Activated CD4-positive, CD25-positive, alpha-beta regulatory T cell treated with anti-CD3 and anti-CD28 coated beads, Interleukin-2, amount 50 U/mL, for 72 hours (primary cell): ENCODE measurements around the gene MSANTD4.
"Not testable (repeated sequence)": the region's sequence is repeated elsewhere in the genome, so short reads cannot be mapped to it uniquely, and the experiment has no call there.

ENCODE experiments used
- DNase-seq: peaks from one replicate; pipeline ENCODE4 v3.0.0; 2021

The MSANTD4 gene

DNA sequence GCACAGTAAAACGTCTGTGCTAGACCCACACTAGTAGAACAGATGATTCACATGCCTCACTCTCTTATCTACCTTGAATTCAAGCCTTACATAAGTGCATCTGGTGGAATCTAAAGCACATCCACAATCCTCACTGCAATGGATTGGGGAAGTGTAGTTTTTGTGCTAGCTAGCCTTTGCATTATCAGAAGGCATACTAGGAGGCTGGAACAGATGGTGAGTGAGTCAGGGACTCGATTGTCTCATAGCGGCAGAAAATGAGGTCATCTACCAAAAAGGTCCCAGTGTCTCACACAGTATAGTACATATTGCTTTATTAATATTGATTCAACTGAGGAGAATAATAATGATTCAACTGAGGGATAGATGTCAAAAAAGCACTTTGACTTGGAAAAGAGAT lies 9.3 kb downstream of the MSANTD4 start:
- no peak for DNase-seq

GRCh38 chr11:106011481-106011880 lies 10.6 kb downstream of the MSANTD4 start:
- DNase-seq: no peak

- not testable (repeated sequence) for DNase-seq
These were observed 18.9 kb downstream of the MSANTD4 start for GRCh38 chr11:106003094-106003493.

DNA sequence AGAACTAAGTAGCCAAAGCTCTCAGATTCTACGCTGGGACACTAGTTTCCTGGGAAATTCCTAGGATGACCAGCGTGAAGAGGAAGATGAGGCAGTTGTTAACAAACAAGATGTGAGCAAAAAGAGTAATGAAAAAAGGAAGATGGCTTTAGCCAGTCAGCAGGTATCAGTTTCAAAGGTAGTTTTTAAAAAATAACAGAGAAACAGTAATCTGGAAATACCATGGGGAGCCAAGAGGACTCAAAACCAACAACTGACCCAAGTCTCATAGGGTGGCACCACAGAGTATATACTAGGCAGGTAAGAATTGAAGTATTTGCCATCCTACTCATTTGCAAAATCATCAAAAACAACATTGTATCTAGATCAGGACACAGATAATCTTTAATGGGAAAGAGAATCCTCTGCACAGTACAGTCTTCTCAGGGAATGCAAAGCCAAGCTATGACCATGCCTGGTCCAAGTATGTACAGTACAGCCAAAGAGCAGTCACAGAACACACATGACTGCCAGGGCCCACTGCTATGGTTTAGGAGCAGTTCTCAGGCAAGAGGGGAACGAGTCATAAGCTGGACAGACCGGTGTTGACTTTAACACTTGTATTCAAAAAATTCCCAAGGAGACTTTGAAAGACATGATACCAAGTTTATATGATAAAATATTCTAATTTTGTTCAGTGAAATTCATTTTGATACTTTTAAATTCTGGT lies 20.6 kb downstream of the MSANTD4 start:
- DNase-seq: no peak

DNA sequence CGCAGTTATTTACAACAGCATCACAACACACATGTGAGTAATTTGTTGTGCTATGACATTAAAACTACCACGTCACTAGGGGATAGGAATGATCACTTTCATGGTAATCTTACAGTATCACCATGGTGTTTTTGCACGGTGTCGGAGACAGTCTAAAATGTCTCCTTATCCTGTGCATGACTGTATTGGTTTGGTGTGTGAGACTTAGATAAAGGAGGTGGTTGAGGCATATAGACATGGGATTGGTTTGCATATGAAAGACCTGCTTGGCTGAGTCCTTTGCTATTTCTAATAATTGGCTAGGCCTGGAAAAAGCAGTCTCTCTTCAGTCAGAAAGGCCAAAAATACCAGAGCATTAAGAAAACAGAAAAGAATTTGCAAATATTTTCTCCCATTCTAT lies 30.2 kb downstream of the MSANTD4 start:
- no peak for DNase-seq

DNA sequence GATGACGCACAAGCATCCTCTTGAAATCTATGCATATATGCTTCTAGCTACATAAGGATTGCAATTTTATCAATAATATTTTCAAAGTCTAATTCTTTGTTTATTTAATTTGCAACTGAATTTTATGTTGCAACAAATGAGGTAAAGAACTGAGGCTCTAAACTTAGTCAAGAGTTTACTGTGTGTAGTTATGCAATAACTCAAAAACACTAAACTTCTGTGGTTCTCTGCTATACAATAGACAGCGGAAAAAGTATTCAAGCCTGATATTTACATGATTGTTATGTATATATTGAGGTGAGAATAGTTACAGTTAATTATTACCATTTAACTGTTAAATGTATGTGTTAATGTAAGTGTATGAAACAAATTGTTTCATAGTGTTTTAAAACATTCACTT lies 32.9 kb downstream of the MSANTD4 start:
- no peak for DNase-seq

DNA sequence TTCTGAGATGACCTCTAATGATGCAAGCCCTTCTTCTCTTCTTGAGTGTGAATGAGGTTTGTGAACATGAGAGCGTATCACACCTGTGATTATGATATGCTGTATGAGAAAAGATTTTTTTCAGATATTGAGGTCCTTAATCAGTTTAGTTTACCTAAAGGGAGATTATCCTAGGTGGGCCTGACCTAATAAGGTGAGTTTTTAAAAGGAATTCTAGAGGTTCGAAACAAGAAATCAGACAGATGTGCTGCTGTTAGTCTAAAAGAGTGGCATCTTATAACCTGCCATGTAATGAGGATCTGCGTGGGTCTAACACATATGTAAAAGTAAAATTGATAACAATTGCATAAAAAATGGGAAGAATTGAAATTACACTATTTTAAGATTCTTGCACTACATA lies 33.8 kb downstream of the MSANTD4 start:
- no peak for DNase-seq

DNA sequence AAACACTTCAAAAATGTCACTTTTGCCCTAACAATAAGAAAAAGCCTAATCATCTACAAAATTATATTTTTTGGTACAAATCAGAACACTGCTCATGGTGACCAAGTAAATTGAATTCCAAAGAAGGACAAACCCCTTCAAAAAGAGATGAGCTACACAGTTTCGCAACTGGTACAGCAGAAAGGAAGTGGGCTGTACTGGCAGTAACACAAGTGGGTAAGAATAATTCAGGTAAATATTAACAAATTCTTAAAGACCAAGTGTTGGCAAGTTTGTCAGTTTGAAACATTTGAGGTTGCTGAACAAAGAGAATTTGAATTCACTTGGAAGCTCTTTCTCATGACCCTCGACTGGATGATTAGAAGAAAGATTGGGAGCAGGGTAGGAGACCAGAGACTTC lies 35.5 kb downstream of the MSANTD4 start:
- DNase-seq: no peak

- no peak for DNase-seq
These were observed 41.9 kb downstream of the MSANTD4 start for GRCh38 chr11:105979997-105980703.

- no peak for DNase-seq
These were observed 46.9 kb downstream of the MSANTD4 start for GRCh38 chr11:105975128-105975527.

DNA sequence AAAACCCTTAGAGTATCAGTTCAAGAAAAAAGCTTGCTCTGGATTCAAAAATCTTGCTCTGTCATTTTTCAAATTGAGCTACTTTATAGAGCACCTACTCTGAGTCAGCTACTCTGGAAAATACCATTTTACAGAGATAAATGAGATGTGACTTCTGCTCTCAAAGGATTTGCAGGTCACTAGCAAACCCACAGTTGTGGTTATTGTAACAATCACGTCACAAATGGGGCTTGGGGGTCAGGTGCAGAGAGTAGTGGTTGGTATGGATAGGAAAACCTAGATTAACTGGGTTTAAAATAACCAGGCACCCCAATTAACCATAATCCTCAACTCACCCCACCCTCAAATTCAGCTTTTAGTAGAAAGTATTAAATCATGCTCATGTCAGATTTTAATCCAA lies 52.3 kb downstream of the MSANTD4 start:
- no peak for DNase-seq

GRCh38 chr11:105968021-105968697 lies 53.9 kb downstream of the MSANTD4 start:
- DNase-seq: no peak

GRCh38 chr11:105960252-105961245 lies 61.5 kb downstream of the MSANTD4 start:
- no peak for DNase-seq
